ENCODE measurements around the gene KIF1A.
"Not testable (repeated sequence)": the region's sequence is repeated elsewhere in the genome, so short reads cannot be mapped to it uniquely, and the experiment has no call there.

The KIF1A gene

DNA sequence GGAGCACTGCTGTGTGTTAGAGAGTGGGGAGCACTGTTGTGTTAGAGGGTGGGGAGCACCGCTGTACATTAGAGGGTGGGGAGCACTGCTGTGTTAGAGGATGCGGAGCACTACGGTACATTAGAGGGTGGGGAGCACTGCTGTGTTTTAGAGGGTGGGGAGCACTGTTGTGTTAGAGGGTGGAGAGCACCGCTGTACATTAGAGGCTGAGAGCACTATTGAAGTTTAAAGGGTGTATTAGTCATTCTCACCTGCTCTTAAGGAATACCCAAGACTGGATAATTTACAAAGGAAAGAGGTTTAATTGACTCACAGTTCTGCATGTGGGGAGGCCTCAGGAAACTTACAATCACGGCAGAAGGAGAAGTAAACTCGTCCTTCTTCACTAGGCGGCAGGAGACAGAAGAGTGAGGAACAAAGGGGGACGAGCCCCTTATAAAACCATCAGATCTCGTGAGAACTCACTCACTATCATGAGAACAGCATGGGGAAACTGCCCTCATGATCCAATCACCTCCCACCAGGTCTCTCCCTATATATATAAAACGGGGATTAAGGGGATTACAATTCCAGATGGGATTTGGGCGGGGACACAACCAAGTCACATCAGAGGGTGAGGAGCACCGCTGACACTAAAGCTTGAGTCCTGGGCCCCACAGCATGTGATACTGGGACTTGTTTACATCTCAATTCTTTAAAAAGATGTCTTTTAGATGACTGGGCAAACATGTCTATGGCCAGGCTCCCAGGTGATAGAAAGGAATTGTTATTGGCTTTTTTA, 29.1 kb upstream of the KIF1A start:
- Histone ChIP-seq H3K9me2 (replicated peaks; ENCODE audit: low read depth, low read length) (no peaks in the 10 kb centered on the region), H3K9me3 (ENCODE audit: insufficient read depth, low read depth, low read length) (peaks cover 1% of the 10 kb centered on the region; the same call in 1 of the 2 replicates), H3K36me3 (ENCODE audit: insufficient read depth, low read length) (no peaks in the 10 kb centered on the region), H3K79me2 (ENCODE audit: insufficient read depth, low read length) (no peaks in the 10 kb centered on the region), H3K4me3 (ENCODE audit: low read length, poor library complexity, severe bottlenecking) (no peak overlapping the region), H3K4me1 (ENCODE audit: insufficient read depth, low read length, poor library complexity, severe bottlenecking) (no peaks in the 10 kb centered on the region), H3K9ac (ENCODE audit: low read depth, low read length, poor library complexity, severe bottlenecking) (no peak overlapping the region), H3K27me3 (ENCODE audit: insufficient read depth, low read length, poor library complexity, severe bottlenecking) (no peaks in the 10 kb centered on the region), H2AFZ (ENCODE audit: low read length) (no peak overlapping the region), H3F3A (ENCODE audit: low read depth) (no peaks in the 10 kb centered on the region), H3K4me2 (ENCODE audit: low read depth, low read length, poor library complexity, severe bottlenecking) (no peak overlapping the region), H4K20me1 (ENCODE audit: insufficient read depth, low read length, poor library complexity, severe bottlenecking) (no peaks in the 10 kb centered on the region)
- TF ChIP-seq CTCF (conservative IDR thresholded peaks at IDR 0.05; ENCODE audit: low read length): no peak
- TF ChIP-seq EZH2phosphoT487 (IDR thresholded peaks at IDR 0.05; ENCODE audit: borderline replicate concordance): no peak

GRCh38 chr2:240847817-240848216, 27.8 kb upstream of the KIF1A start:
- H2AFZ ChIP-seq (ENCODE audit: low read length): no peak overlapping the region
- no peak overlapping the region for H3K9ac ChIP-seq (ENCODE audit: low read depth, low read length, poor library complexity, severe bottlenecking)
- no peak for TF ChIP-seq CTCF (conservative IDR thresholded peaks at IDR 0.05; ENCODE audit: low read length)
- no peak for TF ChIP-seq EZH2phosphoT487 (IDR thresholded peaks at IDR 0.05; ENCODE audit: borderline replicate concordance)
- H3F3A ChIP-seq (ENCODE audit: low read depth): no peaks in the 10 kb centered on the region
- no peaks in the 10 kb centered on the region for H3K4me1 ChIP-seq (ENCODE audit: insufficient read depth, low read length, poor library complexity, severe bottlenecking)
- no peaks in the 10 kb centered on the region for H3K27me3 ChIP-seq (ENCODE audit: insufficient read depth, low read length, poor library complexity, severe bottlenecking)
- no peaks in the 10 kb centered on the region for H3K9me2 ChIP-seq (replicated peaks; ENCODE audit: low read depth, low read length)
- no peak overlapping the region for H3K4me3 ChIP-seq (ENCODE audit: low read length, poor library complexity, severe bottlenecking)
- no peaks in the 10 kb centered on the region for H3K79me2 ChIP-seq (ENCODE audit: insufficient read depth, low read length)
- H3K36me3 ChIP-seq (ENCODE audit: insufficient read depth, low read length): no peaks in the 10 kb centered on the region
- no peaks in the 10 kb centered on the region for H4K20me1 ChIP-seq (ENCODE audit: insufficient read depth, low read length, poor library complexity, severe bottlenecking)
- H3K4me2 ChIP-seq (ENCODE audit: low read depth, low read length, poor library complexity, severe bottlenecking): no peak overlapping the region
- no peaks in the 10 kb centered on the region for H3K9me3 ChIP-seq (ENCODE audit: insufficient read depth, low read depth, low read length)

DNA sequence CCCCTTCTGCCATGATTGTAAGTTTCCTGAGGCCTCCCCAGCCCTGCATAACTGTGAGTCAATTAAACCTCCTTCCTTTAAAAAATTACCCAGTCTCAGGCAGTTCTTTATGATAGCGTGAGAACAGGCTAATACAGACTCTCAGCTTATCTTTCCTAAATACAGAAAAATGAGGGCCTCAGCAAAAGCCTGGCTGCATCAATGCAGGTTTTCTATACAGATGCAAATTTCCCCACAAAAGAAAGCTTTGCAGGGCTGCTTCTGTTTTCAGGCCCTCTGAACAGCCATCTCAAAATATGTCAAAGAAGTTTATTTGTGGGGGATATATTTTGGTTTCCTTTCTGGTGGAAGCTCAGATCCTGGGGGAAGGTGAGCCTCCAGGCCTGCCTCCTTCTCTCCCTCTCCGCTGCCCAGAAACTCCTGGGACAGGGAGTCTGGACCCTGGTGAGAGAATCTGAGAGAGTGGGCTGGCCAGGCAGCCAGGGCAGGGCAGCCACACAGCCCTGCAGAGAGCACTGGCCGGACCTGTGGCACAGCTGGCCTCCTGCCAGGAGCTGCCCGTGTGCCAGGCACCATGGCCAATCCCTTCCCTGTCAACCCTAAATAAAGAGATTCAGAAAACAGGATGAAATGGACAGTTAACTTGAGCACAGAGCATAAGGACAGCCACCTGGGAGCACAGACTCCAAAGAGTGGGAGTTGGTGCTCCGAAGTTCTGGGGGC, 27.0 kb upstream of the KIF1A start:
- no peak overlapping the region for H3K9ac ChIP-seq (ENCODE audit: low read depth, low read length, poor library complexity, severe bottlenecking)
- no peaks in the 10 kb centered on the region for H3K79me2 ChIP-seq (ENCODE audit: insufficient read depth, low read length)
- no peaks in the 10 kb centered on the region for H3K36me3 ChIP-seq (ENCODE audit: insufficient read depth, low read length)
- no peak overlapping the region for H3K4me3 ChIP-seq (ENCODE audit: low read length, poor library complexity, severe bottlenecking)
- no peaks in the 10 kb centered on the region for H3K4me1 ChIP-seq (ENCODE audit: insufficient read depth, low read length, poor library complexity, severe bottlenecking)
- no peaks in the 10 kb centered on the region for H3K9me3 ChIP-seq (ENCODE audit: insufficient read depth, low read depth, low read length)
- H3K9me2 ChIP-seq (replicated peaks; ENCODE audit: low read depth, low read length): no peaks in the 10 kb centered on the region
- no peaks in the 10 kb centered on the region for H3F3A ChIP-seq (ENCODE audit: low read depth)
- no peak overlapping the region for H3K4me2 ChIP-seq (ENCODE audit: low read depth, low read length, poor library complexity, severe bottlenecking)
- no peaks in the 10 kb centered on the region for H3K27me3 ChIP-seq (ENCODE audit: insufficient read depth, low read length, poor library complexity, severe bottlenecking)
- TF ChIP-seq EZH2phosphoT487 (IDR thresholded peaks at IDR 0.05; ENCODE audit: borderline replicate concordance) (no peak), CTCF (conservative IDR thresholded peaks at IDR 0.05; ENCODE audit: low read length) (no peak)
- H2AFZ ChIP-seq (ENCODE audit: low read length): no peak overlapping the region
- H4K20me1 ChIP-seq (ENCODE audit: insufficient read depth, low read length, poor library complexity, severe bottlenecking): no peaks in the 10 kb centered on the region

DNA sequence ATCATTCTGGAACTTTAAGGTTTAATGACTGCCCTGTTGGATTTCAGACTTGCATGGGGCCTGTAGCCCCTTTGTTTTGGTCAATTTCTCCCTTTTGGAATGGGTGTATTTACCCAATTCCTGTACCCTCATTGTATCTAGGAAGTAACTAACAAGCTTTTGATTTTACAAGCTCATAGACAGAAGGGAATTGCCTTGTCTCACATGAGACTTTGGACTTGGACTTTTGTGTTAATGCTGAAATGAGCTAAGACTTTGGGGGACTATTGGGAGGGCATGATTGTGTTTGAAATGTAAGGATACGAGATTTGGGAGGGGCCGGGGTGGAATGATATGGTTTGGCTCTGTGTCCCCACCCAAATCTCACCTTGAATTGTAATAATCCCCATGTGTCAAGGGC, 26.3 kb upstream of the KIF1A start:
- H3F3A ChIP-seq (ENCODE audit: low read depth); H4K20me1 ChIP-seq (ENCODE audit: insufficient read depth, low read length, poor library complexity, severe bottlenecking); H3K9ac ChIP-seq (ENCODE audit: low read depth, low read length, poor library complexity, severe bottlenecking); H3K9me2 ChIP-seq (replicated peaks; ENCODE audit: low read depth, low read length); H3K9me3 ChIP-seq (ENCODE audit: insufficient read depth, low read depth, low read length); H2AFZ ChIP-seq (ENCODE audit: low read length); H3K4me3 ChIP-seq (ENCODE audit: low read length, poor library complexity, severe bottlenecking); H3K4me2 ChIP-seq (ENCODE audit: low read depth, low read length, poor library complexity, severe bottlenecking); H3K36me3 ChIP-seq (ENCODE audit: insufficient read depth, low read length); H3K27me3 ChIP-seq (ENCODE audit: insufficient read depth, low read length, poor library complexity, severe bottlenecking); H3K4me1 ChIP-seq (ENCODE audit: insufficient read depth, low read length, poor library complexity, severe bottlenecking); H3K79me2 ChIP-seq (ENCODE audit: insufficient read depth, low read length): not testable (repeated sequence)
